Stimulated activated CD4-positive, alpha-beta T cell treated with anti-CD3 and anti-CD28 coated beads, Interleukin-12 subunit alpha, Interleukin-12 subunit beta, amount 100 ng/mL, for 24 hours (primary cell): ENCODE data around the gene ABHD2.
"Not testable (repeated sequence)": the region's sequence is repeated elsewhere in the genome, so short reads cannot be mapped to it uniquely, and the experiment has no call there.

ENCODE experiments used
- DNase-seq, 2 experiments: peaks; one replicate each; pipeline ENCODE4 v3.0.0-alpha.2; 2020; ENCODE audit warnings: low read depth in 2 of 2

ABHD2 gene

DNA sequence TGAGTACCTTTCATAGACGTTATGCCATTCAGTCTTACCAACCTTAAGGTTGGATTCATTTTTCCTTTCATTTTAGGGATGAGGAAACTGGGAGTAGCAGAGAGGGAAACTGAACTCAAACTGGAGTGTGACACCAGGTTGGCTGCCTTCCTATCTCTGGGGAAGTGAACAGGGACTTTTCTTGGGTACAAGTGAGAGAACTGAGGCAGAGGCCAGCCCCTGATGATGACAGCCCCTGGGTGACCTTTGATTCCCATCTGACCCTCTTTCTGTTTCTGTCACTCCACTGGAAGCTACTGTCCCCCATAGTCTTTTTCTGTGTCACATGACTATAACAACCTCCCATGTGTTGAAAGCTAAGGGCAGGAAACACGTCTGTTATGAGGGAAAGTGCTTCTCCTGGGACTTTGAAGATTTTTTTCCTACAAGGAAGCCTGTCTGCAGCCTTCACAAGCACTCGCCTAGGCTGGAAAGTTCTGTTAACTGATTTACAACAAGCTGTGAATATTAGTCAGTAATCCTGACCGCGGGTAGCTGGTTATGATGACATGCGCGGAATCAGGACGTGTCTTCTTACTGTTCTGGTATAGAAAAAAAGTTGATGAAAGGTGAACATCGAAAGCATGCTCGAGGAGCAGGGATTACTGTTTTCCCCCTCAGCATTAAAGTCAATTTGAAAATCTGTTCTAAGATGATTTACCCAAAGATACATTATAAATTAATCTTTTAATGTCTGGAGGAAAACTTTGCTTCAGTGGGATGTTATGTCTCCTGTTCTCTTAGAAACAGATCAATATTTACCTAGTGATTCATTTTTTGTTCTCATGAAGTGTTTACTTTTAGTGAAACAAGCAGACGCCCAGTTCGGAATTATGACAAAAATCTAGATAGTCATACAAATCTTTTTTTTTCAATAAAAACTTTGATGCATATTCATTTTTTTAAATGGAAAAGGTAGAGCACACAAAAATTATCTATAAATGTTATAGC lies 31.5 kb downstream of the ABHD2 start:
- no peak for DNase-seq

DNA sequence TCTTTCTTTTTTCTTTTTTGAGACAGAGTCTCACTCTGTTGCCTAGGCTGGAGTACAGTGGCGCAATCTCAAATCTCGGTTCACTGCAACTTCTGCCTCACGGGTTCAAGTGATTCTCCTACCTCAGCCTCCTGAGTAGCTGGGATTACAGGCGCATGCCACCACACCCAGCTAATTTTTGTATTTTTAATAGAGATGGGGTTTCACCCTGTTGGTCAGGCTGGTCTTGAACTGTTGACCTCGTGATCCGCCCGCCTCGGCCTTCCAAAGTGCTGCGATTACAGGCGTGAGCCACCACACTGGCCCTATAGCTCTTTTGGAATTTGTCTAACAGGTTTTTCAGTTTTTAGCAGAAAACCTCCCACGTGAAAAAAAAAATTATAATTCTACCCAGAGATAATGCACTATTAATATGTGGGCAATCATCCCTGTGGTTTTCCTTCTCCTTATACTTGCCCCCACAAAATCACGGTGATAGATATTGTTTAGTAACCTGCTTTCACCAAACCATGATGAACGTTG lies 32.3 kb downstream of the ABHD2 start:
- DNase-seq, result not testable (repeated sequence)

DNA sequence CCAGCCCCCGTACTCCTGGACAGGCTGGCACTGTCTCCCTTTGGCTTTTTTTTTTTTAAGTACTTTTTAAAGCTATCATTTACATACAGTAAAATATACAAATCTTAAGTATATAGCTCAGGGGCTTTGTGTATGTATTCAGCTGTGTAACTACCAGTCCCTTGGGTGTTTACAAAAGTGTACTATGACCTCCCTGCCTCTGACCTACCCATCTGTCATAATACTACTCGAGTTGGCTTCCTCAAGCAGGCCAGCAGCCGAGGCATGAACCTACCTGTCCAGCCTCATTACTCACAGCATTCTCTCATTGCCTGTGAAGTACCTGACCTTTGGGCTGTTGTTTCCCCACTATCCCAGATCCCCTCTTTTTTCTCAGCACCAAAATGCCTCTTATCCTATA lies 33.2 kb downstream of the ABHD2 start:
- no peak for DNase-seq

DNA sequence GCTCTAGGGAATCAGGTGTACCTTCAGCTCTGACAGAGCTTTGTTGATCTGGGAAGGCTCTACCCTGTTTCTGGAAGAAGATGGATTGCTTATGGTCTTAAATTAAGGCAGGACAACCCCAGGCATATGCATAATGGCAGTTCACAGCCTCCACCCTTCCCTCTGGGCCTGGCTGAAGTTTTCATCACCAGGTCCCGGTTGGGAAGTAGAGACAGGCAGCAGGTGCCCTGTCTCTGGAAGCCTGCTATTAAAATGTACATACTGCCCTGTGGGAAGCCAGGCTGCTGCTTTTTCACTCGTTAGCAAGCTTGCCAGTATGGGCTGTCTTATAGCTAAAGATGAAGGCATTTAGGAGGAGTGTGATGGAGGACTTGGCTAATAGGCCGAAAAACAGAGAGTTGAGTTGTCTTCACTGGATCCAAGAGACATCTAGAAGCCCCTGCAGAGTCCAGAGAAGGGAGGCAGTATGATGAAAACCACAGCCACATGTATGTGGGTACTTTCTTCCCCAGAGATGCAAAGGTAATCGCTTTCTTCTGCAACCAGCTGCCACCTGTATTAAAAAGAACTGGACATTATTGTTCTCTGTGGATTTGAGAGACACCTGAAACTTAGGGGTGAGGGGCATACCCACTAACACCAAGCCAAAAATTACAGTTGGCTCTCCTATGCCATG lies 34.4 kb downstream of the ABHD2 start:
- no peak for DNase-seq

DNA sequence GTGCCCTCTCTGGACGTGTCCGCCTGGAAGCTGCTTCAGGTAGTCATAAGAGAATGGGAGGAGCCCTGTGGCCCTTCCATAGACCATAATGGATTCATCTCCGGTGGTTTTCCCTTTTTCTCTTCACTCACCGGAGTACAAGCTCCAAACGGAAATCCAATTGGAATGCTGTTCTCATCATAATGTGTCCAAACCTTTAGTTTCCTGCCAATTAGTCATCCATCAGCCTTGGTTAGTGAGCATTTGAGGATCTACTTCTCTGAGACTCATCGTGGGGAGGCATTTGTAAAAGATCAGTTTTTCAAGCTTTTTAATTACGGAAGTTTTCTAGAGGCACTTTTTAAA lies 34.9 kb downstream of the ABHD2 start:
- DNase-seq, result no peak

DNA sequence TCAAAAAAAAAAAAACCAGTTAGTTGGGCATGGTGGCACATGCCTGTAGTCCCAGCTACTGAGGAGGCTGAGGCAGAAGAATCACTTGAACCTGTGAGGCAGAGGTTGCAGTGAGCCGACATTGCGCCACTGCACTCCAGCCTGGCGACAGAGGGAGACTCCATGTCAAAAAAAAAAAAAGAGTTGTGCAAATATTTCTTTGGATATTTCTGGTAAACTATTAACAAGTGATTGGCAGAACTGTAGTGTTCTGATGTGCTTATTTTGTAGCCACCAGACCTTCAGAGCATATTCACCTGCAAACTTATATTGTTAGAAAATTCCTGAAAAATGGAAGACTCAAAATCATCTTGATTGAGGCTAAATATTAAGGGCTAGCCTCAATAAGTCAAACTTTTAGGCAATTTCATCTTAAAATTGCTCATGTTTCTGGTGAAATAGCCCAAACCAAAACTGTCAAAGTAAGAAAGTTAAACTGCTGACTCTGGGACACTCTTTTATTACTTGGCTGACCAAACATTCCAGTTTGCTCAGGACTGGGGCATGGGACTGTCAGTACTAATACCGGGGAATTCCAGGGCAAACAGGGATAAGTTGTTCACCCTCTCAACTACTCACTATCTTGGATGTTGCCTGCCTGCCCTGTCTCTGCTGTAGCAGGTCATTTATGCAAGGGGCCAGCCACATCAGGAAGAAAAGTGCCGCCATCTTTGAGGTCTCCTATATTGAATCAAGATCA lies 37.0 kb downstream of the ABHD2 start:
- DNase-seq, result no peak

DNA sequence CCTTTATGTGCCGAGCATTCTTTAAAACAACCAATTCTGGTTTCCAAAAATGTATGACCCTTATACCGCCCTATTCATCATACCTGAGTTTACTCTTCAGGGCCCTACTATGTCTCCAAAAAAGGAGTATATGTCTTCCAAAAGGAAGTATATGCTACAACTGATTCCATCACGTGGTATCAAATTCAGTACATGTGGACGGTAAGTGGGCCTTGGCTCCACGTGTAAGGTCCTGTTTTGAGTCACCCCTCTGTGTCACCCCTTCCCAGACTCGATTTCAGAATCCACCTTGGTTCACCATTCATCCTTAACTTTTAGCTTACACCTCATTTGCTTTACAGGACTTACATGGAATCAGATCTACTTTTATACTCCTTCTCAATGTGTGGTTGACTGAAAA lies 37.8 kb downstream of the ABHD2 start:
- no peak for DNase-seq

DNA sequence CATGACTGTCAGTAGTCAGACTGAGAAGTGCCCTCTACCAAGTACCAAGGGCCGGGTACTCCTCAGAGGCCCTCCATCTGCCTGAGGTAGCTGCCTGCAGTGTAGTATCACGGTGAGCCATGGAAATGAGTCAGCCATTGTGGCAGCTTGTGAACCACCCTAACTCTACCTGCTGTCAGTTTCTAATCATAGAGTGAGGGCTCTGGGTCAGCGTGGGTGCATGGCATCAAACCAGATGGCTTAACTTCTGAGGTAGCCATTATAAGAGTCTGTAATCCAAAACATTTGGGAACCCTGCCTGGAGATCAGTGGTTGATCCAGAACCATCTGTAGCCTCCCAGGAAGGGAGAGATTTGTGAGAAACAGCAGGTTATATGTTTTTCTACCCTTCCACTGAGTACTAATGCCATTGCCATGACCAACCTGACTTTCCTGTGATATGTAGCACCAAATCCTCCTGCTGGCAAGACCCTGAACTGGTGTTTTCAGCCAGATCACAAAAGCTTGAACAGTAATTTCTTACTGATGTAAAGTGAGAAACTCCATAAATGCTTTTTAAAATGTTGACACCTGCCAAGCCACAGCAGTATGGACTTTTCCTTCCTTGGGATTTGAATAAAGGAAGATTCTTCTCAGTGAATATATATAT lies 38.9 kb downstream of the ABHD2 start:
- DNase-seq, result peak in 1 of 2 experiments; percentile 13

DNA sequence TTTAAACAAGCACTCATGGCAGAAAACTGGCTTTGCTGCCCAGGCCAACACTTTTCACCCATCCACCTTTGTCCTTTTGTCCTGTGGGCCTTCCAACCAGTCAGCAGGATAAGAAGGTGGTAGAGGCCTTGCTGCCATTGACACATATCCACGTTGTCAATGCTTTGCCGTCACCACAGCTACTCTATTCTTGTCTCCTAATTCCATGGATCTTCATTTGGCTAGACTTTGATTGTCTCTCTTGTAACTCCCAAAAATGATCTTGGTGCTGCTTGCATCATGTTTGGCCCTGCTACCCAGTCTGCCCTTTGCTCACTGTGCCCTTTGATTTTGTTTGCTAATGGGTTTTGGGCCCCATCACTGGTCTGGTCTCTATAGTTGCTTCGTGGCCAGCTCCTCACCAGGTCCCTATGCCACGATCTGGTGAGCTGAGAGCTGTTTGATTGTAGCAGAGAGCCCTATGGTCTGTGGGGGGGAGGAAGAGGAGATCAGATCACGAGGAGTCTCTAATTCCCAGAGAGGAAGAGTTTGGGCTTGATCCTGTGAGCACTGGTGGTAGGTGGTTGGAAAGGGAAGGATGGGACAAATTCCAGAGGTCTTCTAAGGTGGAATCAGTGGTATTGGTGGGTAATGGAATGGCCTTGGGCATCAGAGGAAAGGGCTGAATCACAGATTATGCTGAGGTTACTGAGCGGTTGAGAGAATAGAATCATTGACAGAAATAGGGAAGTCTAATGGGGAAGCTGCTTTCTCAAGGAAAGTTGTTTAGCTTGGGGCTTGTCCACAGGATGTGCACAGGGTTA lies 40.3 kb downstream of the ABHD2 start:
- no peak for DNase-seq

DNA sequence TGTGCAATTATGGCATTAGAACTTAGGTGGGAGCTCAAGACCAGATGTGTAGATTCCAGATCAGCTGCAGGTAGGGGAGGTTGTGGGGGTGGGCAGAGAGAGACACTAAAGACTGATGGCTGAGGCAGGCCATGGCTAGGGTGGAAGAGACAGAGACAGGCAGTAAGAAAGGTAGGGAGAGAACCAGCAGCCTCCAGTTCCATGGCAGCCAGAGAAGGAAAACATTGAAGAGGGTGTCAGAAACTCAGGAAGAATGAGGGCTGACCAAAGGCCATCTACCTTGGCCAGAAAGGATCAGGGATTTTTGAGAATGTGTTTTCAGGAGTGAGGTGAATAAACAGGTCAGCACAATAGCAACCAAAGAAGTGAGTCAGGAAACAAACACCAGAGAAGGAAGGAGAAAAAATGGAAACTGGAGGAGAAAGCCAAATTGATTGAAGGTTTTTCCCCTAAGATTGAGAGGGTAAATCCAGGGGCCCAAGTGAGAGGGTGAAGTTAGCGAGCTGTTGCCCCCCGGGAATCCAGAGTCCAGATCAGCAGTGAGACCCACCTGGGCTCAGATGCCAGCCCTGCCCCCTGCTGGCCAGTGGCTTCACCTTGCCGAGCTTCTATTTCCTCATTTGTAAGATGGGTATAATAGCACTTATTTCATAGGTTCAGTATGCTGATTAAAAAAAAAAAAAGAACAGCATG lies 41.0 kb downstream of the ABHD2 start:
- DNase-seq, result peak in 1 of 2 experiments; percentile 41

DNA sequence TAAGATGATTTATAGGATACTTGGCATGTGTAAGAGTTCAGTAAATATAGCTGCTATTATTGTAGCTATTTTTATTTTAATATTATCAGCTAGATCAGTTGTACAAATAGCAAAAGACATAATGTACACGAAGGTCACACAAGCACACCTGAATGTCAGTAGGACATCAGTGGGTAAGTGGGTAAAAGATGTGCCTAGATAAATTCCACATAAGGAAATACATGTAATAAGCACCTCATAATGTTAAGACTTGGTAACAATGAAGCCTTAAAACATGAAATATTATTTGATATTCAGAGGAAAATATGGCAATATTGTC lies 41.5 kb downstream of the ABHD2 start:
- no peak for DNase-seq

DNA sequence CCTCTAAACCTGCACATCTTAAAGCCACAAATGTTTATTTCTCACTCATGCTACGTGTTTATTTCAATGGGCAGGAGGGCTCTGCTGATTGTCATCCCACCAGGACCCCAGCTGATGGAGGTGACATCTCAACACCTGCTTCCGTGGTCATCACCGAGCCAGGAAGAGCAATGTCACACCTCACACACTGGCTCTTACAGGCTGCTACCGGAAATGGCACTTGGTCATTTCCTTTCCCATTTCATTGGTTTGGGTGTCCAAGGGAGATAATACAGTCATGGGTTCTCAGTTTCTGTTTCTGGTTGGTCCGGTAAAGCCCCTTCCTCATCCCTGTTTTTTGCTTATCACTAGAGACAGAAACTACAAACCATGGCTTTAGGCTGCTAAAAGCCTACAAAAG lies 41.9 kb downstream of the ABHD2 start:
- DNase-seq, result no peak

DNA sequence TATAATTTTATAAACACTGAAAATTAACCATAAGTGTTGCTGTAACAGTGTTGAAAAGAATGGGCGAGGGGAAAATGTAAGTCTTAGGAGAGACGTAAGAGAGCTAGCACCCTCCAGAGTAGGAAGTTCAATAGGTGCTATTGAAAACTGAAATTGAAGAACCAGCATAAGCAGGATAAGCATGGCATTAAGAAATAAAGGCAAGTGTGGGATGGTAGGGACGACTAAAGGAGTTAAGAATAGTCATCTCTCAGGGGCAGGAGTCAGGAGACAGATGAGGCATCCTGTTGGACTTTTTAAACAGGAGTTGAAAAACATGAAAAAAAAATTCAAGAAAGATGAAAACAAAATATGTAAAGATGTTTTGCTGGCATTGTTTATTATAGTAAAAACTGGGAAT lies 43.5 kb downstream of the ABHD2 start:
- no peak for DNase-seq

DNA sequence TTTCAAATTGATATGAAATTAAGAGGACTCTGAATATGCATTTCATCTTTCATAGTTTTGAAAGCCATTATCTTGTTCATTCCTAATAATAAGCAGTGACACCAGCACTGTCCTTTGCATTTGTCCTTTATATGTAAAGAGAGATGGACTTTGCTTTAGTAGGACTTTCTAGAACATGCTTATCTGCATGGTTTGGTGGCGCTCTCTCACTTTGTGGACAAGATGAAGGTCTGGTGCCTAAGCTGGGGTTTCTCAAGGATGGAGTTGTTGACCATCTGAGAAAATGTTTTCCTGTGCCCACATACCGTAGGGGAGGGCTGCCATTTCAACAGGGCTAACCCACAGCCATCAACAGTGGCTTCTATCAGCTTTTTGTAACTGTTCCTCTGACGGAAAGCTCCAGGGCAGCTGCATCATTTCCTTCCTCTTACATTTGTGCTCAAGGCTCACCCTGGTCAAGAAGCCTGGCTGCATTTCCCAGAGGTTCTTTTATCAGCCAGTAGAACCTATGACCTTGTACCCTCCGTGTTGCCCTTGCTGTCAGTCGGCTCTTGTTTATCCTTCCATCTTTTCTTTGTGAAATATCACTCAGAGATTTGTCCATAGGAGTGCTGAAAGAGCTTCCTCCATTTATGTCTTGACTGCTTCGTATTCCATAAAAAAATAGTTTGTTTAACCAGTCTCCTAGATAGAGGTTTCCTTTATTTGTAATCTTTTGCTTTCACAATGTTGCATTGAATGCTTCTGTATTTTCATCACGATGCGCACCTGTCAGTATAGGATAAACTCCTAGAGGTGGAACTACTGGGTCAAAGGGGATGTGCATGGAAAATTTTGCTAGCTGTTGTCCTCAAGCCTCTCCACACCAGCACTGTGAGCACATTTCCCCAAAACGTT lies 44.6 kb downstream of the ABHD2 start:
- no peak for DNase-seq

DNA sequence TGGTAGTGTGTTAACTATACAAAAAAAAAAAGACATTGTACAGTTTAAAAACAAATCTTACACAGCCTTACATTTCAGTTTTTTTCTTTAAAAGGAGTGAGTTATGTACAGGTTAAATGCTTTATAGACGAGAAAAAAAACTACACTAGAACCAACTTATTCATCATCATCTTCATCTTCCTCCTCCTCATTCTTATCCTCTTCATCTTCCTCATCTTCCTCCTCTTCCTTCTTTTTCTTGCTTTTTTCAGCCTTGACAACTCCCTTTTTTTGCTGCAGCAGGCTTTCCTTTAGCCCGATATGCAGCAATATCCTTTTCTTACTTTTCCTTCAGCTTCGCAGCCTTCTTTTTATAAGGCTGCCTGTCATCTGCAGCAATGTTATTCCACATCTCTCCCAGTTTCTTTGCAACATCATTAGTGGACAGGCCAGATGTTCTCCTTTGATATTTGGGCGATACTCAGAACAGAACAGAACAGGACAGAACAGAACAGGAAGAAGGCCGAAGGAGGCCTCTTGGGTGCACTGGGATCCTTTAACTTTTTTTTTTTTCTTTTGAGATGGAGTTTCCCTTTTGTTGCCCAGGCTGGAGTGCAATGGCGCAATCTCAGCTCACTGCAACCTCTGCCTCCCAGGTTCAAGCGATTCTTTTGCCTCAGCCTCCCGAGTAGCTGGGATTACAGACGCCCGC lies 47.3 kb downstream of the ABHD2 start:
- DNase-seq, result not testable (repeated sequence)

DNA sequence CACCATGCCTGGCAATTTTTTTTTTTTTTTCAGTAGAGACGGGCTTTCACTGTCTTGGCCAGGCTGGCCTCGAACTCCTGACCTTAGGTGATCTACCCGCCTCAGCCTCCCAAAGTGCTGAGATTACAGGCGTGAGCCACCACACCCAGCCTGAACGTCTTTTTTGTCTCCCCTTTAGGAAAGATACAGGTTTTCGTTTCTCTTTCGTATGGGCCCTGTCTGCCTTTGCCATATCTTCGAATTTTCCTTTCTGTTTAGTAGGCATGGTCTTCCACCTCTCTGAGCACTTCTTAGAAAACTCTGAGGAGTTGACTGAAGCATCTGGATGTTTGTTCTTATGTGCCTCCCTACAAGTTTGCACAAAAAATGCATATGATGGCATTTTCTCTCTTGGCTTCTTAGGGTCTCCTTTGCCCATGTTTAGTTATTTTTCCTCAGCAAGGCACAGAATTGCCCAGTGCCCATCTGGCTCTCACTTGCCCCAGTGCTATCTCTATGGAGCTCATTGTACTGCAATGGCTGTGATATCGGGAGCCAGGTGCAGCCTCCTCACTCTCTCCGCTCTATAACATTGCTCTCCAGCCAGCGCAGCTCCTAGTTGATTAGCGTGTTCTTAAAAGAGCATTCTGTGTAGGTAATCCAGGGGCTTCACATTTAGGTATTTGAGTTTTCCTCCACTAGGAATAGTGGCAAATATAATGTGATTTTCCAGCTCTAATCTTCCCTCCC lies 48.0 kb downstream of the ABHD2 start:
- no peak for DNase-seq

DNA sequence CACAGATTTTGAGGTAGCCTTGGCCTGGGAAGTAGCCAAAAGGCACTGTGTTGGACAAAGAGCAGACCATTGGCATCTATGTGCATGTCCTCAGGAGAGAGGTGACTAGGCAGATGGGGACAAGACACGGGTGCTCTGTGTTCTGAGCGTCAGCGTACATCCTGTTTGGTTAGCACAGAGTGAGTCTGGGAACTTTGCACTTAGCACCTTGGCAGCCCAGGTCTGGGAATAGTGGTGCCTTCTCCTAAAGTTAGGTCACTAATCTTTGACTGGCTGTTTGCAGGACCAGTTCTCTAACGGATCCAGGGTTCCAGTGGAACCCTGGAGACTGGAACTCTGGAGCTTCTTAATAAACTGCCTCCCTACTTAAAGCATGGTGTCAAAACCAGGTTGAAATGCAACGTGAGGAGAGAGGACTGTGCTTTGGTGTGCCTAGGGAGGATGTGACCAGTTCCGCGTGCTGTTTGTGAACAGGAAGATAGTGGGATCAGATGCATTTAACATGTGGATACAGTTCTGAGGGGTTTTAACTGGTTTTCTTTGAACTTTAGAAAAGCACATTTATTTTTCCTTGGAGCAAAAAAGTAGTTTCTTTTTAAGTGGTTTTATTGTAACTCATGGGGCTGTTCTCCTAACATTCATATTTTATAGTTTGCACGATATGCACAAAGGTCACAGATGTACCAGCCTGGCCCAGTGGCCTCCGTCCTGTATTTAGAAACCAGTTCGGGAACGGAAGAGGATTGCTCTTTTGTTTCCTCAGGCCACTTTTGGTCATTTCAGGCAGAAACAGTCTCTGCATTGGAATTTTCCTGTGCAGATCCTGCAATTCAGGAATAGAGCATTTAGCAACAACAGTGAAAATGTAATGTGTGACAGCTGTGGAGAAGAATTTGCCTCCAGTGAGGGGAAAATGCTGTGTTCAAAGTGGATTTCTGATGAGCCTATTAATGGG lies 48.8 kb downstream of the ABHD2 start:
- no peak for DNase-seq
